GM11168 (cell line): ENCODE data around the gene CCSAP.
"Not testable (repeated sequence)": the region's sequence is repeated elsewhere in the genome, so short reads cannot be mapped to it uniquely, and the experiment has no call there.

Experiments used
- in situ Hi-C: fragments of 300-500 bp; cut with MboI; formaldehyde crosslinking; loops from one replicate; pipeline ENCODE4 v1.12.0; 2022; ENCODE audit warnings: low sequenced_read_pairs; ENCODE audit not compliant: unreplicated experiment

Gene CCSAP, protein sequence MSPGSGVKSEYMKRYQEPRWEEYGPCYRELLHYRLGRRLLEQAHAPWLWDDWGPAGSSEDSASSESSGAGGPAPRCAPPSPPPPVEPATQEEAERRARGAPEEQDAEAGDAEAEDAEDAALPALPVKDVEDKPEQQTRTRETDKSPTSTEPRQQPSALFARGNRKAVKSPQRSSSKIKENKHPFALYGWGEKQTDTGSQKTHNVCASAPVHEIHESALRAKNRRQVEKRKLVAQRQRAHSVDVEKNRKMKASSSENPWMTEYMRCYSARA

DNA sequence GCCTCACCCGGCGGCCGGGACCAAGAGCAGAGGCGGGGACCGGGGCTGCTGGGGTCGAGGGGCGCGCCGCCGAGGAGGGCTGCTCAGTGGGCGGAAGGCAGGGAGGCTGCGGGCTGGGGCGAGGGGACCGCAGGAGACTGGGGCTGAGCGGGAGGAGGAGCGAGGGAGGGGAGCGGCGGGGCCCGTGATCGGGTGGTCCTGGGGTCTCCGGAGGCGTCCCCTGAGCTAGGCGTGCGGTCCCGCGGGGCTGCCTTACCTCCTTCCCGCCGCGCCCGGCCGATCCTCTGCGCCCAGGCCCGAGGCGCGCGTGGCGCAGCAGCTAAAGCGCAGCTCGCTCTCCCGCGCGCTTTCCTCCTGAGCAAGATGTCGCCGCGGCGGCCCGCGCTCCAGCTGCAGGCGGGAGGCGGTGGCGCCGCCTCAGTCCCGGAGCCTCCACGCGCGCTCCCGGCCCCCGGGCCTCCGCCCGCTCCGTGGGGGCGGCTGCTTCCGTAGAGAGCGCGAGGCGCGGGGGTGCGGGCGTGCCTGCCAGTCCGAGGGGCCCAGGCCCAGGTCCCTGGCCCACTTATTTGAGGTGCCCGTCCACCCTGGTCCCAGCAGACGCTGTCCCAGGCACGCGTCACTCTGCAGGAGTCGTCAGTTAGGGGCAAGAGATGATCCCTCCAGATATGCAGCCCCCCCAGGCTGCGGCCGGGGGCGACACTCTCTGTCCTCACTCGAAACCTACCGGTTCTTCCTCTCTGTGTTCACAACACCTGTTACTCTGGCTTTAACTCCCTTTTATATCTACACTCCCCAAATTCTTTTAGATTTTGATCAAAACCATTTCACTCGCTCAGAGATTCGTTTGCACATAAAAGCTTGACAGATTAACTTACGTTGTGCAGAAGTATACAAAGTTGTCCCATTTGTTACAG is at the start of gene CCSAP:
Gene CCSAP, minus strand, starts transcription at position 392 of the 914 bp plus-strand sequence. CDS start 582 bp downstream, outside the sequence.
- in situ Hi-C loops = no loop called here

DNA sequence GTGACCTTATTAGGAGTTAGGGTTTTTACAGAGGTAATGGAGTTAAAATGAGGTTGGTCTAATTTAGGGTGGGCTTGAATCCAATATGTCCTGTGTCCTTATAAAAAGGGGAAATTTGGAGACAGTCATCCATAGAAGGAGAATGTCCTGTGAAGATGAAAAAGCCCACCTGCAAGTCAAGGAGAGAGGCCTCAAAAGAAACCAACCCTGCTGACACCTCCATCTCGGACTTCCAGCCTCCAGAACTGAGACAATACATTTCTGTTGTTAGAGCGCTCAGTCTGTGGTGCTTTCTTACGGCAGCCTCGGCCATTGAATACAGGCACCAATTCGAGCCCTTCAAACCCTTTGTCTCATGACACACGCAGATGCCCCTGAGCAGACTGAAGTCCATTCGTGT is 47.3 kb upstream of the CCSAP start:
- in situ Hi-C loops = no loop called here

DNA sequence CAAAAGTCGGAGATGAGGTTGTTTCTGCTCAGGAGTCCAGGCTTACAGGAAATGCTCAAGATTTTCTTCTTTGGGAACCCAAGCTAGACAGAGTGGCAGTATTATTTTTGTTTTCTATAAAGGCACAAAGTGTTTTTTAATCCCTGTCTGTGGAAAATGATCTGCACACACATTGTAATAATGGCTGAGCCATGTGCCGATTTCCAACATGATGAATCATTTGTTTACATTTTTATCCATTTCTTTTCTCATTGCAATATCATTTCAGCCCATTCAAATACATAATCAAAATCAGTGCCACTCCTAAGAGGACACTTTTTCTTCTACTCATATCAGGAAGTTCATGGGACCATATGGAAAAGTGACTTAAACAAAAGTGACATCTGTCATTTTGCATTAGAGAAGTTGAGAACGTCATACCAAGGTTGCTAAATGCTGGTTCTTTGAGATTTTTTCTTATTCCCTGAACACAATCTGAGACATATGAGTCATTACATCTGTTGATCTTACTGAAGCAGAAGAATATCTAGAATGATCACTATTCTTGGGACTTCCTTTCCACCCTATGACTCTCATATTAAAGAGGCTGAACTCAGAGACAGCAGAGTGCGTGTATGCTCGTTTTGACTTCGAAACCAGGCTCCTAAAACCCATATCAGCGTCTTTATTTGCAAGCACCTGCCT is 46.2 kb upstream of the CCSAP start:
- in situ Hi-C loops = no loop called here

DNA sequence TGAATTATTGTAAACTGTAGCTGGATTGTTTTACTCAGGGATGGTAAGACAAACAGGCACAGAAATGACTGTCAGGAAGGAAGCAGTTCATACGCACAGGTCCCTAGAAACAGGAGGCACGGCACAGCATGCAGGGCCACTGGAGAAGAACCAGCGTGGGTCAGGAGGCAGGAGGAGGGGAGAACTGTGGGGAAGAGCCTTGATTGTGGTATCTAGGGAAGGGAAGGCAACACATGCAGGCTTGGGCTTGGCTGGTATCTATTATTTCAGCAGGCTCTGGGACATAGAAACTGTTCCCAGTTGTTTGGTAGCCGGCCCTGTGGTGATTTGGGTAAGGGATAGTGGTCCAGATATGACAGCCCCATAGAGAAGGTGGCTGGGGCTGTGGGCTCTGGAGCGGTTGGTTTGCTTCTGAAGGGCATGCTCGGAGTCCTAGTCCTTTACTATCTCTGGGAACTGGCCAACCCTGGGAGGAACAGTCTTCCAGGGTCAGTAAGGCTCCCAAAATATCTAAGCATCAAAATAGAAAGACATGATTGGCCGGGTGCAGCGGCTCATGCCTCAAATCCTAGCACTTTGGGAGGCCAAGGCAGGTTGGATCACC is 43.1 kb upstream of the CCSAP start:
- in situ Hi-C loops = no loop called here

DNA sequence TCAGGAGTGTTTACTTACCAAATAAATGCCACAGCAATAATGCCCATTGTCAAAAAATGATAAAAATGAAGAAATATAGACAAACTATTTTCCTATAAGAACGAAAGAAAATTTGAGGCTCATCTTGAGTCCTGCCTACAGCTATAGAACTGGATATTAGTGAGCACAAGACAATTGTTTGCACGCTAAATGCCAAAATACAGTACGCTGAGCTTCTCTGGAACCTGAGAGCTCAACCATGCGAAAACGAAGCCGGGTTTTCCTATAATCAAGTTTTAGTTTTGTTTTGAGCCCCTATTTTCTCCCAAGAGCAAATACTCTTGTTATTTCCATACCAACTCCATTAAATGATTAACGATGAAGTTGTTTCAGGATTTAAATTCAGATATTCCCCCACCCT is 42.0 kb upstream of the CCSAP start:
- in situ Hi-C loops = no loop called here

DNA sequence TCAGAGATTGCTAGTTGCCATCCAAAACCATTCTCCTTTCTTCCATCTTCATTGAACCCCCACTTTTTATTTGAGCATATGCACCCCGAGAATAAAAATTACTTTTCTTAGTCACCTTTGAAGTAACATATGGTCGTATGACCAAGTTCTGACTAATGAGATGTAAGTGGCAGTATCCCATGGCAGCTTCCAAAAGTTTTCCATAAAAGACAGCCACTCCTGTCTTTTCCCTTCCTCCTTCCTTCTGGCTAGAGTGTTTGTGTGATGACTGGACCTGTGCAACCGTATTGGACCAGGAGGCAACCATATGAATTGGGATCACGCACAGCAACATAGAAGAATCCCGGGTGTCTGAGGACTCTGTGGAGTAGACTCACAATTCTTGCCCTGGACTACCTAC is 41.1 kb upstream of the CCSAP start:
- in situ Hi-C loops = no loop called here

DNA sequence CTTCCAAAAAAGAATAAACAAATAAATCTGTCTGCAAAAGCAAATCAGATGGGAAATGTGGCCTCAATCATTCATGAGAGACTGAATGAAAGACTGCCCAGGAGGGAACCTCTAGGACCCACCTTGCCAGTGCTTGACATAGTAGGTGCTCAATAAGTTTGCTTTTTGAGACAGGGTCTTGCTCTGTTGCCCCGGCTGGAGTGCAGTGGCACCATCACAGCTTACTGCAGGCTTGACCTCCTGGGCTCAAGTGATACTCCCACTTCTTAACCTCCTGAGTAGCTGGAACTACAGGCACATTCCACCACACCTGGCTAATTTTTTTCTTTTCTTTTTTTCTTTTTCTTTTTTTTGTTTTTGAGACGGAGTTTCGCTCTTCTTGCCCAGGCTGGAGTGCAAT is 40.3 kb upstream of the CCSAP start:
- in situ Hi-C loops = no loop called here

DNA sequence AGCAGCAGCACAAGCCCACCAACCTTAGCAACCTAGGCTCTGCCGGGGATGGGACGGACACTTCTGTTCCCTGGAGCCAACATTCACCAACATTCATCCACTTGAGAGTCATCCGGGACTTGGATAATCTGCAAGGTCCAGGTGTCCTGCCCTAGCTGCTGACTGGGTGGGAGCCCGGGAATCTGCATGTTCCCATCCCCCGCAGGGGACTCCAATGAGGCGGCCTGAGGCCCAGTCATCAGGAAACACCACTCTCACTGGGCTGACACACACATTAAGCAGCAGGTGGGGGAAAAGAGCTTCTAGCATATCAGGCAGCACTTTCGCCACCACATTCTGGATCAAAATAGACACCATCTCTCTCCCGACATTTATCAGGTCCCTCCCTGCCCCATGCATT is 38.4 kb upstream of the CCSAP start:
- in situ Hi-C loops = no loop called here

DNA sequence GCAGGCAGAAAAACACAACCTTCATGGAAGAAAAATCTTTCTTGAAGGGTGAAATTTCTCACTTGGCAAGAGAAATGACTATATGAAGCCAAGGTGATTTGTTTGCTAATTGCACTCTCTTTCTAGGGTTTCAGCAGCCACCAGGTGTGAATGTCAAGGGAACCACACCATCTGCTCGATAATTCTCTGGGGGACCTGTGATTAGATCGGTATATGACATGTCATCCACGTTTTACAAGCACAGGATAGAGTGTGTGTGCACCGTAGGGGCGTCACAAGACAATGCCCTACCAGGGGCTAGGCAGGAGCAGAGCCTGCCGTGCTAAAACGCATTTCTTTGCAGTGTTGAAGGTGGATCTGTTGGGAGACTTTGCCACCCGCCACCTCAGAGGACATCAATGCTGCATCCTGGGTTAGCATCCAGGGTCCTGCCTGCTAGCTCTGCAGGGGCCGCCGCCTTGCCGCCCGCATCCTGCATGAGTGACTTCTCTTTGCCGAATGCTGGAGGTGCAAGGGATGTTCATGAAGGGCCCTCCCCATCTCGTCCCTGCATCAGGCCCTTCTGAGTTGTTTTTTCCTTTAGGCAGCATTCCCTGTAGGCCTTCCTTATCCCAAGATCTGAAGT is 37.8 kb upstream of the CCSAP start:
- in situ Hi-C loops = no loop called here

DNA sequence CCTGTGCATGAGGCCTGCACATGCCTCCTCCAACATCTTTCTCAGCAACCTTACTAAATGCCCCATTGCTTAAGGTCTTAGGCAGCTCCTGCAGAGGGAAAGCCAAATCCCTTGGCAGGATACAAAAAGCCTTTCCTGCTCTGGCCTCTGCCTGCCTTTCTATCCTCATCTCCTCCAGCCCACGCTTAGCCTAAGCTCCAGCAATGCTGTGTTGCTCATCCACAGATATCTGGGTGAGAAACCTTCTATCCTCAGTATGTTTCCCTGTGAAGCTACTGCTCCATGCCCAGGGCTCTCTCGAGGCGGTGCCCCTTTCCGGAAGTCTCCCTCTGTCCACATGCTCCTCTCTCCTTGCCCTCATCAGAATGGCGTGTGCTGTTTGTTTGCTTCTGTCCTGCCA is 37.0 kb upstream of the CCSAP start:
- in situ Hi-C loops = no loop called here

DNA sequence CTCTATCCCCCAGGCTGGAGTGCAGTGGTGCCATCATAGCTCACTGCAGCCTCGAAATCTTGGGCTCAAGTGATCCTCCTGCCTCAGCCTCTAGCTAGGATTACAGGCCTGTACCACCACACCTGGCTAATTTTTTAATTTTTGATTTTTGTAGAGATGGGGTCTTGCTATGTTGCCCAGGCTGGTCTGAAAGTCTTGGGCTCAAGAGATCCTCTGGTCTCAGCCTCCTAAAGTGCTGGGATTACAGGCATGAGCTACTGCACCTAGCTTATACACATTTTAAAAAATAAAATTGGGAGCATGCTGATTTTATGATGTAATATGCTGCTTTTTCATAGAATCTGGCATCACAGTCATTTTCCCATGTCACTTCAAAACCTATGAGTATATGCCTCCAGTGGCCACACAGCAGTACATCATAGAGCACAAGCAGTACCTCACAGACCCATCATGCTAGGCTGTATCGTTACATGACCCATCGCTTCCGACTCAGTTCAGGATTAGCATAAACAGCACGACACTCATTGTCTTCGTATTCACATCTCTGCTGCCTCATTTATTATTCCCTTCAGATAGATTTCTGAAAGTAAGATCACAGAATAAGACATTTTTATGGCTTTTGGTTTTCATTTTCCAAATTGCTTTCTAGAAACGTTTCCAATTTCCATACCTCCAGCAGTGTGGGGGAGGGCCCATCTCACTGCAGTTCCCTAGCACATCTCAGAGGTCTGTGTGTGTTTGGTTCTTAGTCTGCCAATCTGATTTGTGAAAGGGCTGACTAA is 35.9 kb upstream of the CCSAP start:
- in situ Hi-C loops = no loop called here

DNA sequence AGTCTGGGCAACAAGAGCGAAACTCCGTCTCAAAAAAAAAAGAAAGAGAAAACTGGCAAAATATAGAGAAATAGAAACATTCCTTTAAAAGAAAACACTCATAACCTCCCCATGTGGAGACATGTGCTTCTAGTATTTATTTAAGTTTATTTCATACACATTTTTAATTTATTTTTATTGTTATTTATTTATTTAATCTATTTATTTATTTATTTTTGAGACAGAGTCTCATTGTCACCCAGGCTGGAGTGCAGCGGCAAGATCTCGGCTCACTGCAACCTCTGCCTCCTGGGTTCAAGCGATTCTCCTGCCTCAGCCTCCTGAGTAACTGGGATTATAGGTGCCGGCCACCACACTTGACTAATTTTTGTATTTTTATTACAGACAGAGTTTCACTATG is 35.2 kb upstream of the CCSAP start:
- in situ Hi-C loops = not testable (repeated sequence)

DNA sequence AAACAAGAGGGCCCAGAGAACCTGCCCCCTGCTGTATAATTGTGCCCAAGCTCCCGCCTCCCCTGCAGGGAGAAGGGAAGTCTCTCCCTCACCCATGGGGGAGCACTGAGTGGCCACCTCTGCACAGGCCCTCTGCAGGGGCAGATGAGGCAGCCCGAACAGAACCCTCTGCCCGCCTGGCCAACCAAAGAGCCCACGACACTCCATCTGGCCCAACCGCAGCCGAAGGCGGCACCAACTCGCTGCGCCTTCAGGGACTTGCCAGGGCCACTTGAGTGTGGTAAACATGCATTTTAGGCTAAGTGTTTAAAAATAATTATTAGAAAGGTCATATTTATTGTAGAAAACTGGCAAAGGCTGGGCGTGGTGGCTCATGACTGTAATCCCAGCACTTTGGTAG is 34.6 kb upstream of the CCSAP start:
- in situ Hi-C loops = no loop called here

DNA sequence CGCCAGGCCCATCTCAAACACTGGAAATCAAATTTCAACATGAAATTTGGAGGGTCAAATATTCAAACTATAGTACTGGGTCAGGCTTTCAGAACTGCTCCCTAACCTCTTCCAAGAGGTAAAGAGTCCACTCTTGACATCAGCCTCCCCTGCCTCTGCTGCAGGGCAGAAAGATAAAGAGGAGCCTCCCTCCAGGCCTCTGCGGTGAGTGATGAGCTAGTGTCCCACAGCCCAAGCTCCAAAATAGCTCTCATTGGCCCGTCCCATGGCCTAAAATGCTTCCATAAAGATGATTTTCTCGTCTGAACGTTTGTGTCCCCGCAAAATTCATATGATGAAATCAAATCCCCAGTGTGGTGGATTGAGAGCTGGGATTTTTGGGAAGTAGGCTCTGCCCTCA is 33.7 kb upstream of the CCSAP start:
- in situ Hi-C loops = no loop called here

DNA sequence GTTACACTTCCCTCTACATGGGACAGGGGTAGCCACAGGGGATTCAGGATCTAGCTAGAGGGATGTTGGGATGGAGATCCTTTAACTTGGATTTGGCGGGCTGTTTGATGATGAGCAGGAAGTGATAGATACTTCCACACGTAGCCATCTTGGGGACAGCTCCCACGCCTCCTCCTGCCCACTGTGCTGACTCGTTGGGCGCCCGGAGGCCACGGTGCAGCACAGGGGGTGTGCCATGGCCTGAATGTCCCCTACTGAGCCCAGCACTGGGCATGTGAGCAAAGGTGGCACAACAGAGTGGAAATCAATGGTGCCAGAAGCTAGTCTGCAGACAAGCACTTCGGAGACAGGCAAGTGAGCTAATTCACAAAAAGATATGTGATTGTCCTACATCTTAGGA is 31.6 kb upstream of the CCSAP start:
- in situ Hi-C loops = no loop called here

DNA sequence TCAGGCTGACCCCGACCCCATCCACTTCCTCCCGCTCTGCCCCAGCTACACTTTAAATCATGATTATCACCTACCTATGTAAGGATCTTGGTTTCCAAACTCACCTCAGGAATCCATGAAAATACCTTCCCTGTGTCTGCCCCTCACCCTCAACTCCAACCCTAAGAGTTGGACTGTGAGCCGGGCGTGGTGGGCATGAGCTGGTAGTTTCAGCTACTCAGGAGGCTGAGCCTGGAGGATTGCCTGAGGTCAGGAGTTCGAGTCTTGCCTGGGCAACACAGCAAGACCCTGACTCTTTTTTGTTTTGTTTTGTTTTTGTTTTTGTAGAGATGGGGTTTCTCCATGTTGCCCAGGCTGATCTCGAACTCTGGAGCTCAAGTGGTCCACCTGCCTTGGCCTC is 30.5 kb upstream of the CCSAP start:
- in situ Hi-C loops = no loop called here

DNA sequence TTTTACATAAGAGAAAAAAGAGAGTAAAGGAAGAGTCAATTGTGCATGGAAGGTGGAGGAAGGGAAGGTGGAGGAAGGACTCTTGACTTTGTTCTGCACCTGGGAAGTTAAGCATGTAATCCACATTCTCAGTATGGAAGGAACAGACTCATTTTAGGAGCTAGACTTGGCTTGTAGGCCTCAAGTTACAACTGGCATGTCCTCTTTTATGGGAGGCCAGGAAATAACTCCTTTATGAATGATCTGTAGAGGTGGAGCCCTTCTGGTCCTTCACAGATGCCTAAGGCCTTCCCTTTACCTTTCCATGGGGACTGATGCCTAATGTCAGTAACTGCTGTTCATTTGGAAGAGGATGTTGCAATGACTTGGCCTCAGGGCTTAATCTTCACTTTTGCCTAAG is 29.4 kb upstream of the CCSAP start:
- in situ Hi-C loops = no loop called here

DNA sequence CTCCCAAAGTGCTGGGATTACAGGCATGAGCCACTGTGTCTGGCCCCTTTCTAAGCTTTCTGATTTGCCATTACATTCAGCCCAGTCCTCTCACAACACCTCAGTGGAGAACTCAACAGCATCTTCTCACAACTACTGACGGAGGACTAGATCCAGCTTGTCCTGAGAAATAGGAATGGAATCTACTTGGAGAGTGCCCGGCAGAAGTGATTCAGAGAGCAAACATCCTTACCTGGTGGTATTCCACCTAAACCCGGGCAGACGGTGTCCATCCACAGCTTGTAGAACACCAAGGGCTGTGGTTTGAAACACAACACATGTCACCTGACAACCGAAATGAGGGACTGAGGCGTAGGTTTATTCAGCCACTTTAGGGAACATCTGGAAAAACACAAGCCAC is 28.8 kb upstream of the CCSAP start:
- in situ Hi-C loops = no loop called here

DNA sequence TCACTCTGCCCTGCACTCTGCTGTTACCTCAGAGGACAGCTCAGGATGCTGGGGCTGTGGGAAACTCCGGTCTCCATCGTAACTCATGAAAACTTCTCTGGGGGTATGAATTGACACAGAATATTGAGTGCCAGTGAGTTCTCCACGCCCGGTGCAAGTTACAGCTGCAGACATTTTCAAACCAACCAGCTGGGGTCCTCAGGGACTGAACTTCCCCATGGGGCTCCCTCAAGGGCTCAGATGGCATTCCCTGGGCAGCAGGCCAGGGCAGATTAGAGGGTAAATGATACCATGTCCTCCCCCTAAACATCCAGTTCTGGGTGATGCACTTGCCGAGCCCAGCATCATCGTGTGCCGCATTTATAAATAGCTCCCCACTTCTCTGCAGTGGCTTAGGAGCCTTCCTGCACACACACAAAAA is 27.8 kb upstream of the CCSAP start:
- in situ Hi-C loops = no loop called here

DNA sequence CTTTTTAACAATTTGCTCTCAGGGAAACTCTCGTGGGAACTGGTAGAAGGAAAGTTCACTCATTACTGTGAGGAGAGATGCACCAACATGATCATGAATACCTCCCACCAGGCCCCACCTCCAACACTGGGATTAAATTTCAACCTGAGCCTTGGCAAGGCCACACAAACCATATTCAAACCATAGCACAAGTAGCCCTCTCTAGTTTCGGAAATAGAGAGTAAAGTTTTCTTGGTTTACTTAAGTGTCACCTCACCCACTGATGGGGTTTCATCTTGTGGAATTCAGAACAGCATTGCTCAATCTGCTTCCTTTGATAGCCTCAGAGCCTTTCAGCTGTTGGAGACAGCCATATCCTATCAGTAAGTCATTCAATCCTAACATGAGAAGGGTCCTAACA is 25.5 kb upstream of the CCSAP start:
- in situ Hi-C loops = no loop called here
